HG02642 (cell line): ENCODE measurements around the gene ASMTL.
A peak's percentile ranks its signal among the peaks of the same experiment; 100 is the strongest.
"Not testable (repeated sequence)": the region's sequence is repeated elsewhere in the genome, so short reads cannot be mapped to it uniquely, and the experiment has no call there.

Experiments used
- ATAC-seq: cut with Tn5 transposase; IDR thresholded peaks from one replicate; pipeline ENCODE4 v1.9.1; 2021; ENCODE audit warnings: mild to moderate bottlenecking; ENCODE audit not compliant: unreplicated experiment, poor library complexity

Gene ASMTL

DNA sequence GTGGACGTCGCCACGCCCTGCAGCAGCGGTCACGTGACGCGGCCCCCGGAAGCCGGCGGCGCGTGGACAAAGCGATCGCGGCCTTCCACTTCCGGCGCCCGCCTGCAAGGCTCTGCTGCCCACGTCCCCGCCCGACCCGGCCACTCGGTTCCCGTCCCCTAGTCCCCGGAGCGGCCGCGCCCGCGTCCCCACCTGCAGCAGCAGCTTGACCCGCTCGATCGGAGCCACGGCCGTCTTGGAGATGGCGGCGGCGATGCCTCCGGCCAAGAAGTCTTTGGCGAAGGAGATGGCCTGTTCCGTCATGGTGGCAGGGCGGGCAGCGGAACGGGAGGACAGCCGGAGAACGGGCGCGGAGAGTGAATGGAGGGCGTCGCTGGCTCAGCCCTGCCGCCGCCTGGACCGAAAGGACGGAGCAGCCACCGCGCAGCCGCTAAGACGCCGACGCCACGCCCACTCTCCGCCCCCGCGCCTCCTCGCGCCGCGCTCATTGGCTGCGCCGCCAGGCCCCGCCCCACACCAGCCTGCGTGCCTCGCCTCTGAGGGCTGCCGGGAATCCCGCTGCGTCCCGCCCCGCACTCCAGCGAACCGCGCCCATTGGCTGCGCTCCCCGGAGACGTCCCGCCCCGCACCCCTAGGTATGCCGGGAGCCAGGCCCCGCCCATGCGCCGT is 60.9 kb downstream of the ASMTL start, which contains the start of gene SLC25A6:
Gene SLC25A6, minus strand, starts transcription at position 407 of the 669 bp plus-strand sequence. Its CDS starts 104 bp downstream, at position 303.
- peak; percentile 94 for ATAC-seq

DNA sequence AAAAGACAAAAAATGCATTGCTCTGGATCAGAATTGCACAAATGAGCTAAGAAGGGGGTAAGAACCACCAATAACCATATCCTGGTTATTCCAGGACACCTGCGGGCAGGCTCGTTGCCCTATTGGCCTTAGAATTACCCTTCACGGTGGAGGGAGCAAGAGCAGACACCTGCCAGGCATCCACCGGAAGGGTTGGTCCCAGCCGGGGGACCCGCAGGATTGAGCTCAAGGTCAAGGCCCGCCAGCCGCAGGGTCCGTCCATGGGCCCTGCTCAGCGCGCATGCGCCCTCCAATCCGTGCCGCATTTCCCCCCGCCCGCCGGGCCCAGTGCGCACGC is 61.4 kb downstream of the ASMTL start:
- no peak for ATAC-seq

DNA sequence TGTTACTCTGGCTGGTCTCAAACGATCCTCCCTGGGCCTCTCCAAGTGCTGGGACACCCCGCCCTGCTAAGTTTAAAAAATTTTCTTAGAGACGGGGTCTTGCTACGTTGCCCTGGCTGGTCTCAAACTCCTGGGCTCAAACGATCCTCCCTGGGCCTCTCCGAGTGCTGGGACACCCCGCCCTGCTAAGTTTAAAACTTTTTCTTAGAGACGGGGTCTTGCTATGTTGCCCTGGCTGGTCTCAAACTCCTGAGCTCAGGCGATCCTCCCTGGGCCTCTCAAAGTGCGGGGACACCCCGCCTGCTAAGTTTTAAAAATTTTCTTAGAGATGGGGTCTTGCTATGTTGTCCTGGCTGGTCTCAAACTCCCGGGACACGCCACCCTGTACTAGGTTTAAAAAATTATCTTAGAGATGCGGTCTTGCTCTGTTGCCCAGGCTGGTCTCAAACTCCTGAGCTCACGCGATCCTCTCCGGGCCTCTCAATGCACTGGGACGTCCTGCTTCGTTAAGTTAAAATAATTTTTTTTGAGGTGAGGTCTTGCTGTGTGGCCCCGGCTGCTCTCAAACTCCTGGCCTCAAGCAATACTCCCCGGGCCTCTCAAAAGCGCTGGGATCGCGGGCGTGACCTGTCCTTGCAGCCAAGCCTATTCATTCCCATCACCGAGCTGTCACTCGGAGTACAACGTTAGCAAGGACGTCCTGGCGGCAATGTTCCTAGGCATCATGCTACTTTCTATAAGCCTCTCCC is 61.9 kb downstream of the ASMTL start:
- ATAC-seq: no peak

DNA sequence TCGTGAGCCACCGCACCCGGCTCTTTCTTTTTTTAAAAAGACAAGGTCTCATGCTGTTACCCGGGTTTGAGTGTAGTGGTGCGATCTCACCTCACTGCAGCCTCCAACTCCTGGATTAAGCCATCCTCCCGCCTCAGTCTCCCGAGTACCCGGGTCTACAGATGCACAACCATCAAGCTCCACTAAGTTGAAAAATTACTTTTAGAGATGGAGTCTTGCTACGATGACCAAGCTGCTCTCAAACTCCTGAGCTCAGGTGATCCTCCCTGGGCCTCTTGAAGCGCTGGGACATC is 62.8 kb downstream of the ASMTL start:
- ATAC-seq: no peak

DNA sequence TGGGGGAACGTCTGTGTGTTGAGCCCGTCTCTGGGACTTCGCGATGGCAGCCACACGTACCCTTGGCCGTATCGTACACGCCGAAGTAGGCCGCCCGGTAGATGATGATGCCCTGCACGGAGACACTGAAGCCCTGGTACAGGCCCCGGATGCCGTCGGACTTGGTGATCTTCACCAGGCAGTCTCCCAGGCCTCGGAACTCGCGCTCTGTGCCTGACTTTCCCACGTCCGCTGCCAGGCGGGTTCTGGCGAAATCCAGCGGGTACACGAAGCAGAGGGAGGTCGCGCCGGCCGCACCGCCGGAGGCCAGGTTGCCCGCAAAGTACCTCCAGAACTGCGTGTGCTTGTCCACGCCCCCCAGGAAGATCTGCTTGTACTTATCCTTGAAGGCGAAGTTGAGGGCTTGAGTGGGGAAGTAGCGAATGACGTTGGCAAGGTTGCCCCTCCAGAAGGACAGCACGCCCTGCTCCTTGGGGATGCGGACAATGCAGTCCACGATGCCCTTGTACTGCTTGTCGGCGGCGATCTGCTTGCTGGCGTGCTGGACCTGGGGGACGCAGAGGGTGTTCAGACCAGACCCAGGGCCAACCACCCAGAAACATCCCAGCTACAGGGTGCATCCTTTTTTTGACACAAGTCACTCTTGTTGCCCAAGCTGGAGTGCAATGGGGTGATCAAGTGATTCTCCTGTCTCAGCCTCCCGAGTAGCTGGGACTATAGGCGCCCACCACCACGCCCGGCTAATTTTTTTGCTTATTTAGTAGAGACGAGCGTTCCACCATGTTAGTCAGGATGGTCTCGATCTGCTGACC is 63.3 kb downstream of the ASMTL start:
- no peak for ATAC-seq

DNA sequence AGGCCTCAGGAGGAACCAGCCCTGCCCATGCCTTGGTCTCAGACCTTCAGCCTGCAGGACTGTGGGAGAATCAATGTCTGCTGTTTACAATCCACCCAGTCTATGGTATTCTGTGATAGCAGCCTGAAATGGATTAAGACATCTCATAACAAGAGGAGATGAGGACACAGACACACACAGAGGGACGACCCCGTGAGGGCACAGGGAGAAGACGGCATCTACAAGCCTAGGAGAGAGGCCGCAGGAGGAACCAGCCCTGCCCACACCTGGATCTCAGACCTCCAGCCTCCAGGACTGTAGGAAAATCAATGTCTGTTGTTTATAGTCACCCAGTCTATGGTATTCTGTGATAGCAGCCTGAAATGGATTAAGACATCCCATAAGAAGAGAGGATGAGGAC is 64.1 kb downstream of the ASMTL start:
- no peak for ATAC-seq

DNA sequence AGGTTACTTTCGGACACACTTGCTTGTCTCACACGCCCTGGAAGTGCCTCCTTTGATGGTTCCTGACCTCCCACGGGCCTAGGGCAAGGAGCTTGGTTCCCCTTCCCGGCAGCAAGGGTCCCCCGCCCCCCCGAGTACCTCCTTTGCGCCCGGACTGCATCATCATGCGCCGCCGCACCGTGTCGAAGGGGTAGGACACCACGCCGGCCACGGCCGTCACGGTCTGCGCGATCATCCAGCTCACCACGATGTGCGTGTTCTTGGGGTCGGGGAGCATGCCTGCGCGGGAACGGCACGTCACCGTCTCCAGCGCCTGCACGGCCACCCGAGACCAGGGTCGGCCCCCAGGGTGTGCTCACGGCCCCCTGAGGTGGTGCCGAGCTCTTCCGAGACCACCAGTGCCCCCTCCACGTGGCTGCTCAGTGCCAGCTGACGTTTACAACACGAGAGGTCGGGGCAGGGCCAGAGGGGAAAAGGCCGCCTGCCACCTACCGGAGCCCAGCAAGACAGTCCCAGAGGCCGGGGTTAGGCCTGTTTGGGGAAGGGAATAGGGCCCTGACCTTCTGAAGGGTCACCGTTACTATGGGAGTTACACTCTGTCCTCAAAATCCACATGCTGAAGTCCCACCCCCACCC is 65.5 kb downstream of the ASMTL start:
- no peak for ATAC-seq

DNA sequence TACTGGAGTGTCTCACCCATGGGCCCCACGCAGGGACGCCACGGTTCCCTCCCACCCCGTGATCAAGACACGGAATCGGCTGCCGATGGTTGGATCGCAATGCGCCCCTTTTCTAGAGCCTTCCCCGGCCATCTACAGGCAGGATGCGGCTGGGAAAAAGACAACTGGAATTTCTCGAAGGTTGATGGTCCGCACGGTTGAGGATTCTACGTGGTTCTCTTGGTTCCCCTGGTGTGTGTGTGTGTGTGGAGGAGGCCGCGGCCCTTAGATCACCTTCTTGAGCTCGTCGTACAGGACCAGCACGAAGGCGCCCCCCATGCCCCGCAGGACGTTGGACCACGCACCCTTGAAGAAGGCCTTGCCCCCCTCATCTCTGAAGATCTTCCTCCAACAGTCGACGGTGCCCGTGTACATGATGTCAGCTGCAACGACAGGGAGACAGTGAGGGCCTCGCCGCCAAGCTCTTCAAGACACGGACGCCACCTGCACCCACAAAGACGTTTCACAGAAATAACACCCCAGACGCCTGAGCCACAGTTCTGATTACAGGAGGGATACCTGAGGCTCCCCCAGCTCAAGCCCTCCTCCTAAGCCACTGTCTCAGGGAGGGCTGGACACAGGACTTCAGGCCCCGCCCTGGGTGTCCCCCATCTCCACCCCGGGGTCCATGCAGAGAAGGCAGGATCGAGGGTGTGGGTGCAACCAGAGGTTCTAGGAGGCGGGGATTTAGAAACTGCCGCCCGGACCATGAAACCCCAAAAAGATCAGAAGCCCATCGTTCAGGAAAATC is 66.2 kb downstream of the ASMTL start:
- no peak for ATAC-seq

DNA sequence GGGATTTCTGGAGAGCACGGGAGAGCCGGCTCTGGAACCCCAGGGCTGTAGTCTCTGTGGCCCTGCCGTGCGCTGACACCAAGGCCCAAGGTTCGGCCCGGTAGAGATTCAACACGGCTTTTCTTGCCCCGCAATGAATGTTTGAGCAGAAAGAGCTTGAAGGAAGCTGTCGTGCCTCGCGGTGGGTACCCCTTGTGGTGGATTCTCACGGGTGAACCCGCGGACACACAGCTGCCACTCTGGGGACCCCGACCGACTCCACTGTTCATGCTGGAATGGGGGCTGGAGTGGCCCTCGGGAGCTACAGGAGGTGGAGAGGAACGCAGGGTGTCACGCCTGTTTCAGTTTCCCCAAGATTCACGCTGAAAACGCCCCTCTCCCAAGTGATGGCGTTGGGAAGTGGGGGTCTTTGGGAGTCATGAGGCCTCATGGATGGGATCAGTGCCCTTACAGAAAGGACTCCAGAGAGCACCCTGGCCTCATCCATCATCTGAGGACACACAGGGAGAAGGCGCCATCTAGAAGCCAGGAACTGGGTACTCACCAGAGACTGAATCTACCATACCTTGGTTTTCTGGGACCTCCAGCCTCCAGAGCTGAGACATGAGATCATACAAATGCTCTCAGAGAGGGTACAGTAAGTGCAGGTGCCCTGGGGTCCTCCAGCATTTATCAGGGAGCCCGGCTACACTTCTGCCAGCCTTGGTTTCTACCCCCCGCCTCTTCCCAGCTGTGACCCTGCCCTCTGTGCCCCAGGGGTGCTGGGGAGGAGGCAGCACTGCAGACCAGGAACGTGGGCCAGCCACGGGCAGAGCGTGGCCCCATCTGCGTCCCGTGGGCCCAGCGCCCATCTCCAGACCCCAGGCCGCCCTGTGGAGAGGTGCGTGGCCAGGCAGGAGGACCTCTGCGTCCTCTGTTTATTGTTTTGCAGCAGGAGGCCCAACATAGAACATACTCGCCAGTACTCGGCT is 67.2 kb downstream of the ASMTL start:
- ATAC-seq: no peak

DNA sequence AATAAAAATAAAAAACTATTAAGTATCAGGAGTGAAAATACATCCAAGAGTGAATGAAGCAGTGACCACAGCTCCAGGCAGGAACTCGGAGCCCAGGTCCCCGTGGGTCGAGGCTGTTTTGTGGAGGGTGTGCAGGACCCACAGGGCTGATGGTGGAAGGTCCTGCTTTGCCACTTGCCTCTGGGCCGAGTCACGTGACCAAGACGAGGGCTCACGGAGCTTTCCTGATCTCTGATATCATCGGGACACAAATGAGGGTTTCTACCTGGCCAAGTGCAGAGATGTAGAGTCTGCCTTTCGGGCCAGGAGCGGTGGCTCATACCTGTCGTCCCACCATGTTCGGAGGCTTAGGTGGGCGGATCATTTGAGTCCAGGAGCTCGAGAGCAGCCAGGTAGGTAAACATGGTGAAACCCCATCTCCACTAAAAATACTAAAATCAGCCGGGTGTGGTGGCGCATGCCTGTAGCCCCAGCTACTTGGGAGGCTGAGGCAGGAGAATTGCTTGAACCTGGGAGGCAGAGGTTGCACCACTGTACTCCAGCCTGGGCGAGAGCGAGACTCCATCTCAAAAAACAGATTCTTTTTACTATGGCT is 68.0 kb downstream of the ASMTL start:
- no peak for ATAC-seq

DNA sequence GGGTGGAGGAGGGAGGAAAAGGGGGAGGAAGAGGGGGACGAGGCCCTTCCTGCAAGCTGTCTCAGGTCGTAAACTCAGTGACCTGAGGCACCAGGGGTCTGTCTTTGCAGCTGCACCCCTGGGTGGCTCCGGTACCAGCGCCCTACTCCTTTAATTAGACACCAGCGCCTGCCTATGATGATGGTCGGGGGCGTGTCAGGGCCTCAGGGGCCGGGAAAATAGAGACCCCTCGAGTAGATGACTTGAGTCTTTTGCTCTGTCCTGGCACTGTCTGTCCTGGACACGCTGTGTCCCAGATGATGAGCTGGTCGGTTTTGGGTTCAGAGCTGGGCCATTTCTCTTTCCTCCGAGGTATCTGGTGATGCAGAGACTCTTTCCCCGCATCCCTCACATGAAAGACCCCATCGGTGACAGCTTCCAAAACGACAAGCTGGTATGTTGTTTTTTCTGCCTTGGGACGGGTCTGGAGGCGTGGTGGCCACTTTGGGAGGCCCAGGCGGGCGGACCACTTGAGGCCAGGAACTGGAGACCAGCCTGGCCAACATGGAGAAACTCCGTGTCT is 72.0 kb downstream of the ASMTL start:
- no peak for ATAC-seq

DNA sequence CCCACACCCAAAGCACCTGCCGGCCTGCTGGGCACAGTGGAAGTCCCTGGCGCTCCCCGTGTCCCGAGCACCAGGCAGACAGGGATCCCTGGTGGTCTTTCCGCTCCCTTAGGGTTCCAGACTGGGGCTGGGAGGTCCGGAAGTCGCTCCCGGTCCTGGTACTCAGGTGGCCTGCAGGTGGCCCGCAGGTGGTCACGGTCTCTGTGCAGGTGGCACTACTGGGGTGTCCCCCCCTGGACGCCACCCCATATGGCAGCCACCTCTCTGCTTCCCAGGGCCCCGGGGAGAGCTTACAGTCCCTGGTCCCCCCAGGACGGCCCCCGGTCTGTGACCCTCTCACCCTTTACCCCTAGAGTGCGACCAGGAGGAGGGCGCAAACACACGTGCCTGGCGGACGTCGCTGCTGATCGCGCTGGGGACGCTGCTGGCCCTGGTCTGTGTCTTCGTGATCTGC is 74.4 kb downstream of the ASMTL start:
- ATAC-seq: no peak

DNA sequence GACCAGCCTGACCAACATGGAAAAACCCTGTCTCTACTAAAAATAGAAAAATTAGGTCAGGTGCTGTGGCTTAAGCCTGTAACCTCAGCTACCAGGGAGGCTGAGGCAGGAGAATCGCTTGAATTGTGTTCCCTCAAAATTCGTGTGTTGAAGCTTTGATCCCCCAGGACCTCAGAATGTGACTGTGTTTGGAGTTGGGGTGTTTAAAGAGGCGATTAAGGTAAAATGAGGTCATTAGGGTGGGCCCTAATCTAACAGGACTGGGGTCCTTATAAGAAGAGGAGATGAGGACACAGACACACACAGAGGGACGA is 84.4 kb downstream of the ASMTL start:
- ATAC-seq: no peak

DNA sequence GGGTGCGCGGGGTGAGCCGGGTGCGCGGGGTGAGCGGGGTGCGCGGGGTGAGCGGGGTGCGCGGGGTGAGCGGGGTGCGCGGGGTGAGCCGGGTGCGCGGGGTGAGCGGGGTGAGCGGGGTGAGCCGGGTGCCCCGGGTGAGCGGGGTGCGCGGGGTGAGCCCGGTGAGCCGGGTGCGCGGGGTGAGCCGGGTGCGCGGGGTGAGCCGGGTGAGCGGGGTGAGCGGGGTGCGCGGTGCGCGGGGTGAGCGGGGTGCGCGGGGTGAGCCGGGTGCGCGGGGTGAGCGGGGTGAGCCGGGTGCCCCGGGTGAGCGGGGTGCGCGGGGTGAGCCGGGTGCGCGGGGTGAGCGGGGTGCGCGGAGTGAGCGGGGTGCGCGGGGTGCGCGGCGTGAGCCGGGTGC is 86.3 kb downstream of the ASMTL start:
- not testable (repeated sequence) for ATAC-seq

DNA sequence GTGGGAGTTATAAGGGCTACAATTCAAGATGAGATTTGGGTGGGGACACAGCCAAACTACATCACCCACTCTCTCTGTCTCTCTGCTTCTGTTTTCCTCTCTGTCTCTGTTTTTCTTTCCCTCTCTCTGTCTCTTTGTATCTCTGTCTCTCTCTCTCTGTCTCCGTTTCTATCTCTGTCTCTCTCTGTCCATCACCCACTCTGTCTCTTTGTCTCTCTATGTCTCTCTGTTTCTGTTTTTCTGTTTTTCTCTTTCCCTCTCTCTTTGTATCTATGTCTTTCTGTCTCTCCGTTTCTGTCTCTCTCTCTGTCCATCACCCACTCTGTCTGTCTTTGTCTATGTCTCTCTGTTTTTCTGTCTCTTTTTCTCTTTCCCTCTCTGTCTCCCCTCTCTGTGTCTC is 90.8 kb downstream of the ASMTL start:
- ATAC-seq: no peak

DNA sequence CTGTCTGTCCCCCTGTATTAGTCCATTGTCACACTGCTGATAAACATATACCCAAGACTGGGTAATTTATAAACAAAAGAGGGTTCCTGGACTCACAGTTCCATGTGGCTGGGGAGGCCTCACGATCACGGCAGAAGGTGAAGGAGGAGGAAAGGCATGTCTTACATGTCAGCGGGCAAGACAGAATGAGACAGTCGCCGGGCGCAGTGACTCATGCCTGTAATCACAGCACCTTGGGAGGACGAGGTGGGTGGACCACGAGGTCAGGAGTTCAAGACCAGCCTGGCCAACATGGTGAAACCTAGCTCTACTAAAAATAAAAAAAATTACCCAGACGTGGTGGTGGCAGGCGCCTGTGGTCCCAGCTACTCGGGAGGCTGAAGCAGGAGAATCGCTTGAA is 91.4 kb downstream of the ASMTL start:
- no peak for ATAC-seq

DNA sequence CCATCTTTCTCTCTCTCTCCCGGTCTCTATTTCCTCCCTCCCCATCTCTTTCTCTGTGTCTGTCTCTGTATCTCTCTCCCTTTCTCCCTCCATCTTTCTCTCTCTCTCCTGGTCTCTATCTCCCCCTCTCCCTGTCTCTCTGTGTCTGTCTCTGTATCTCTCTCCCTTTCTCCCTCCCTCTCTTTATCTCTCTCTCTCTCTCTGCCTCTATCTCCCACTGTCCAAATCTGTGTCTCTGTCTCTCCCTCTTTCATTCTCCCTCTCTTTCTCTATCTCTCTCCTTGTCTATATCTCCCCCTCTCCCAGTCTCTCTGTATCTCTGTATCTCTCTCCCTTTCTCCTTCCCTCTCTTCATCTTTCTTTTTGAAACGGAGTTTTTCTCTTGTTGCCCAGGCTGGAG is 92.5 kb downstream of the ASMTL start:
- ATAC-seq: no peak

DNA sequence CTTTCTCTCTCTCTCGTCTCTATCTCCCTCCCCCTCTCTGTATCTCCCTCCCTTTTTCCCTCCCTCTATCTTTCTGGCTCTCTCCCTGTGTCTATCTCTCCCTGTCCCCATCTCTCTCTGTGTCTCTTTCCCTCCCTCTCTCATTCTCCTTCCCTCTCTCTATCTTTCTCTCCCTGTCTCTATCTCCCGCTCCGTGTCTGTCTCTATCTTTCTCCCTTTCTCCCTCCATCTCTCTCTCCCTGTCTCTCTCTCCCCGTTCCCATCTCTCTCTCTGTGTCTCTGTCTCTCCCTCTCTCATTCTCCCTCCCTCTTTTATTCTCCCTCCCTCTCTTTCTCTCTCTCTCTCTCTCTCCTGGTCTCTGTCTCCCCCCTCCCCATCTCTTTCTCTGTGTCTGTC is 93.2 kb downstream of the ASMTL start:
- ATAC-seq: no peak
